ENCODE measurements around the gene ELL2.

Gene ELL2

GRCh38 chr5:95864456-95864855, 97.2 kb downstream of the ELL2 start:
- ATAC-seq, result no peak
- TF ChIP-seq BACH2 (CRISPR knock-in tag; IDR thresholded peaks at IDR 0.05; ENCODE audit: borderline replicate concordance) (no peak), OSR1 (CRISPR knock-in tag; IDR thresholded peaks at IDR 0.05) (no peak), POU6F1 (CRISPR knock-in tag; IDR thresholded peaks at IDR 0.05; ENCODE audit: borderline replicate concordance, low read depth) (no peak), ZC3H10 (CRISPR knock-in tag; IDR thresholded peaks at IDR 0.05) (no peak), PPARA (CRISPR knock-in tag; IDR thresholded peaks at IDR 0.05; ENCODE audit: borderline replicate concordance) (no peak), ZNF70 (CRISPR knock-in tag; IDR thresholded peaks at IDR 0.05) (no peak), ZFP30 (CRISPR knock-in tag; IDR thresholded peaks at IDR 0.05) (no peak), RARB (CRISPR knock-in tag; IDR thresholded peaks at IDR 0.05) (no peak), PATZ1 (CRISPR knock-in tag; IDR thresholded peaks at IDR 0.05; ENCODE audit: borderline replicate concordance) (no peak), ZNF8 (CRISPR knock-in tag; IDR thresholded peaks at IDR 0.05) (no peak)

DNA sequence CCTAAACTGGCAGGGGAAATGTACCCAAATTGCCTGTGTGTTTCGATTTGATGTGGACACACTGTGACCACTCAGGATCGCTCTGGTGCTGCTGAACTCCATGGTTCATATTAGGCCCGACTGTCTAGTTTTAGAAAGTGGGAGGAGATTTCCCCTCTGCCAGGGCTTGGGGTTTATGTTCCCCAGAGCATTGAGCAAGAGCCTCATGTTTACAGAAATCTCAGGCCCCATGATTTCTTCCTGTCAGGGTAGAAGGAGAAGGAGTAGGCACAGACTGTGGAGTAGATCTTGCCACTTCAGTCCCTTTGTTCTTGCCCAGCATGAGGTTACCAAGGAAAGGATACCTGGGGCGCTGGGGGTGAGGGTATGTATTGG, 98.3 kb downstream of the ELL2 start:
- no peak for TF ChIP-seq CSDC2 (CRISPR knock-in tag; IDR thresholded peaks at IDR 0.05)
- TF ChIP-seq POU6F1 (CRISPR knock-in tag; IDR thresholded peaks at IDR 0.05; ENCODE audit: borderline replicate concordance, low read depth), result no peak
- no peak for TF ChIP-seq ISL1 (CRISPR knock-in tag; IDR thresholded peaks at IDR 0.05)
- no peak for ATAC-seq

- ATAC-seq, result no peak
- TF ChIP-seq ZNF8 (CRISPR knock-in tag; IDR thresholded peaks at IDR 0.05) (no peak), ISL1 (CRISPR knock-in tag; IDR thresholded peaks at IDR 0.05) (0 out of 2 replicates have a peak, but pooled peaks have one; percentile 31)
Measured at GRCh38 chr5:95862671-95863382, 98.8 kb downstream of the ELL2 start.

GRCh38 chr5:95861864-95862561, 99.6 kb downstream of the ELL2 start:
- TF ChIP-seq ZNF70 (CRISPR knock-in tag; IDR thresholded peaks at IDR 0.05) (no peak), POU6F1 (CRISPR knock-in tag; IDR thresholded peaks at IDR 0.05; ENCODE audit: borderline replicate concordance, low read depth) (no peak), ESRRG (CRISPR knock-in tag; IDR thresholded peaks at IDR 0.05) (no peak), CSDC2 (CRISPR knock-in tag; IDR thresholded peaks at IDR 0.05) (no peak), CSRNP3 (CRISPR knock-in tag; IDR thresholded peaks at IDR 0.05) (no peak), OSR1 (CRISPR knock-in tag; IDR thresholded peaks at IDR 0.05) (no peak), PPARA (CRISPR knock-in tag; IDR thresholded peaks at IDR 0.05; ENCODE audit: borderline replicate concordance) (no peak), ZFP30 (CRISPR knock-in tag; IDR thresholded peaks at IDR 0.05) (no peak), TOX (CRISPR knock-in tag; IDR thresholded peaks at IDR 0.05; ENCODE audit: borderline replicate concordance) (no peak), TCF4 (CRISPR knock-in tag; IDR thresholded peaks at IDR 0.05; ENCODE audit: borderline replicate concordance) (no peak), ARNTL (CRISPR knock-in tag; IDR thresholded peaks at IDR 0.05; ENCODE audit: borderline replicate concordance, low read depth) (no peak), BACH2 (CRISPR knock-in tag; IDR thresholded peaks at IDR 0.05; ENCODE audit: borderline replicate concordance) (no peak), RARB (CRISPR knock-in tag; IDR thresholded peaks at IDR 0.05) (no peak), PATZ1 (CRISPR knock-in tag; IDR thresholded peaks at IDR 0.05; ENCODE audit: borderline replicate concordance) (no peak), ZC3H10 (CRISPR knock-in tag; IDR thresholded peaks at IDR 0.05) (no peak), TSHZ2 (CRISPR knock-in tag; IDR thresholded peaks at IDR 0.05) (no peak), ZNF565 (CRISPR knock-in tag; conservative IDR thresholded peaks at IDR 0.05; ENCODE audit: low read depth) (no peak), ZNF8 (CRISPR knock-in tag; IDR thresholded peaks at IDR 0.05) (no peak)
- no peak for ATAC-seq
